HG02870 (cell line): ENCODE measurements around the gene NOS1.
"Not testable (repeated sequence)": the region's sequence is repeated elsewhere in the genome, so short reads cannot be mapped to it uniquely, and the experiment has no call there.

Source experiments
- ATAC-seq: cut with Tn5 transposase; IDR thresholded peaks from one replicate; pipeline ENCODE4 v1.9.1; 2021; ENCODE audit warnings: mild to moderate bottlenecking, moderate library complexity; ENCODE audit not compliant: unreplicated experiment

NOS1 gene

GRCh38 chr12:117277875-117278274 lies 83.6 kb downstream of the NOS1 start:
- no peak for ATAC-seq

- no peak for ATAC-seq
These were observed 88.3 kb downstream of the NOS1 start for GRCh38 chr12:117273091-117273490.

- no peak for ATAC-seq
These were observed 88.7 kb downstream of the NOS1 start for GRCh38 chr12:117272690-117273089.

GRCh38 chr12:117262749-117263148 lies 98.7 kb downstream of the NOS1 start:
- ATAC-seq = no peak

GRCh38 chr12:117261247-117261646 lies 100.2 kb downstream of the NOS1 start:
- no peak for ATAC-seq

- no peak for ATAC-seq
These were observed 106.0 kb downstream of the NOS1 start for GRCh38 chr12:117255386-117255785.

- no peak for ATAC-seq
These were observed 117.9 kb downstream of the NOS1 start for GRCh38 chr12:117243488-117243887.

GRCh38 chr12:117241697-117242096 lies 119.7 kb downstream of the NOS1 start:
- ATAC-seq = no peak

GRCh38 chr12:117240081-117240755 lies 121.2 kb downstream of the NOS1 start:
- no peak for ATAC-seq

- ATAC-seq = no peak
These were observed 124.9 kb downstream of the NOS1 start for GRCh38 chr12:117236456-117237001.

GRCh38 chr12:117235261-117235660 lies 126.2 kb downstream of the NOS1 start:
- ATAC-seq = no peak

- no peak for ATAC-seq
These were observed 127.0 kb downstream of the NOS1 start for GRCh38 chr12:117234441-117234840.

- ATAC-seq = no peak
These were observed 129.7 kb downstream of the NOS1 start for GRCh38 chr12:117231750-117232149.

GRCh38 chr12:117228239-117228638 lies 133.2 kb downstream of the NOS1 start:
- ATAC-seq = no peak

GRCh38 chr12:117227000-117227653 lies 134.3 kb downstream of the NOS1 start:
- no peak for ATAC-seq

- no peak for ATAC-seq
These were observed 134.9 kb downstream of the NOS1 start for GRCh38 chr12:117226505-117226904.

- no peak for ATAC-seq
These were observed 136.2 kb downstream of the NOS1 start for GRCh38 chr12:117225179-117225578.

- not testable (repeated sequence) for ATAC-seq
These were observed 140.5 kb downstream of the NOS1 start for GRCh38 chr12:117220947-117221346.

GRCh38 chr12:117218149-117218548 lies 143.3 kb downstream of the NOS1 start:
- ATAC-seq = no peak

- no peak for ATAC-seq
These were observed 144.7 kb downstream of the NOS1 start for GRCh38 chr12:117216686-117217085.

- ATAC-seq = no peak
These were observed 146.6 kb downstream of the NOS1 start for GRCh38 chr12:117214797-117215196.

- ATAC-seq = no peak
These were observed 148.1 kb downstream of the NOS1 start for GRCh38 chr12:117213295-117213808.
